Activated T-helper 9 cell treated with anti-CD3 and anti-CD28 coated beads, Interleukin-2, amount 50 U/mL, for 16 hours (primary cell): ENCODE measurements around the gene PCP4L1.
"Not testable (repeated sequence)": the region's sequence is repeated elsewhere in the genome, so short reads cannot be mapped to it uniquely, and the experiment has no call there.

Experiments used
- DNase-seq: peaks from one replicate; pipeline ENCODE4 v3.0.0-alpha.2; 2020; ENCODE audit warnings: low read depth

PCP4L1 gene

GRCh38 chr1:161228032-161228431, 30.5 kb upstream of the PCP4L1 start:
- no peak for DNase-seq

- no peak for DNase-seq
Observed at GRCh38 chr1:161229896-161230295, 28.6 kb upstream of the PCP4L1 start.

GRCh38 chr1:161230762-161231161, 27.8 kb upstream of the PCP4L1 start:
- no peak for DNase-seq

GRCh38 chr1:161233102-161233501, 25.4 kb upstream of the PCP4L1 start:
- no peak for DNase-seq

- DNase-seq: no peak
Observed at GRCh38 chr1:161235957-161236775, 22.4 kb upstream of the PCP4L1 start.

GRCh38 chr1:161238039-161238473, 20.5 kb upstream of the PCP4L1 start, which contains the start of gene NR1I3:
TSS of gene NR1I3 (minus strand) at chr1:161238203. CDS start at chr1:161236565, 1,638 bp downstream.
- DNase-seq: no peak

- DNase-seq: no peak
Observed at GRCh38 chr1:161241682-161242081, 16.9 kb upstream of the PCP4L1 start.

GRCh38 chr1:161242313-161242712, 16.2 kb upstream of the PCP4L1 start:
- DNase-seq: no peak

GRCh38 chr1:161244888-161245287, 13.7 kb upstream of the PCP4L1 start:
- no peak for DNase-seq

GRCh38 chr1:161250100-161250499, 8.4 kb upstream of the PCP4L1 start:
- not testable (repeated sequence) for DNase-seq

GRCh38 chr1:161250829-161251228, 7.7 kb upstream of the PCP4L1 start:
- DNase-seq: no peak

- DNase-seq: no peak
Observed at GRCh38 chr1:161251579-161251978, 7.0 kb upstream of the PCP4L1 start.

- not testable (repeated sequence) for DNase-seq
Observed at GRCh38 chr1:161255302-161255701, 3.2 kb upstream of the PCP4L1 start.

GRCh38 chr1:161255955-161256520, 2.5 kb upstream of the PCP4L1 start:
- DNase-seq: not testable (repeated sequence)

GRCh38 chr1:161257109-161257508, 1.4 kb upstream of the PCP4L1 start:
- DNase-seq: not testable (repeated sequence)

GRCh38 chr1:161259345-161259702, 779 bp downstream of the PCP4L1 start:
- no peak for DNase-seq

GRCh38 chr1:161259765-161260164, 1.2 kb downstream of the PCP4L1 start:
- DNase-seq: no peak

- no peak for DNase-seq
Observed at GRCh38 chr1:161260376-161261260, 2.1 kb downstream of the PCP4L1 start.

GRCh38 chr1:161261261-161262235, 3.0 kb downstream of the PCP4L1 start:
- no peak for DNase-seq

GRCh38 chr1:161265305-161265704, 6.8 kb downstream of the PCP4L1 start:
- no peak for DNase-seq

GRCh38 chr1:161266202-161266601, 7.7 kb downstream of the PCP4L1 start:
- no peak for DNase-seq
